GM12878 (cell line): ENCODE measurements around the gene INTS14. TPM values are rescaled to one million over a fixed set of nuclear protein-coding genes. Genes with fewer than 3 reads are reported as not detected.
A peak's percentile ranks its signal among the peaks of the same experiment; 100 is the strongest.

ENCODE experiments used
- ATAC-seq: fragments of 200-7000 bp; cut with Tn5 transposase; 3 replicates; pipeline ENCODE4 v1.9.1; 2020; ENCODE audit warnings: mild to moderate bottlenecking, moderate library complexity
- BruUV-seq: library from RNA; stranded (reverse); fragments of 400-500 nt; replicated peaks from 2 replicates; lab custom pipeline; 2021; lab: Mats Ljungman, UMichigan
- CTCF ChIA-PET: fragments of 300-600 bp; sonication (Branson Sonifier 250); formaldehyde crosslinking; extraction: SDS; loops from one replicate; lab custom pipeline; 2021; ENCODE audit warnings: inconsistent platforms; lab: Yijun Ruan, JAX
- POLR2A ChIA-PET: fragments of 350-600 bp; formaldehyde crosslinking; extraction: SDS; loops from one replicate; lab custom pipeline; 2021; ENCODE audit warnings: inconsistent platforms; lab: Charles Lee
- RAD21 ChIA-PET: fragments of 300-600 bp; sonication (Branson Sonifier 250); formaldehyde crosslinking; loops from one replicate; lab custom pipeline; 2023; ENCODE audit warnings: antibody characterized with exemption; ENCODE audit not compliant: unreplicated experiment; lab: Charles Lee
- SMC1A ChIA-PET: fragments of 300-600 bp; sonication (Branson Sonifier 250); formaldehyde crosslinking; loops from one replicate; lab custom pipeline; 2023; ENCODE audit not compliant: unreplicated experiment, uncharacterized antibody; lab: Charles Lee
- DNase-seq: peaks from one replicate; pipeline ENCODE4 v3.0.0-alpha.2; 2011; ENCODE audit warnings: low read depth, low spot score
- FAIRE-seq: peaks from 3 replicates; lab custom pipeline; 2011; peaks lifted over from hg19 to GRCh38; lab: Jason Lieb, UNC
- H2AFZ ChIP-seq: 2 replicates; pipeline ENCODE4 v1.6.0; 2011; ENCODE audit warnings: low read depth, low read length, control low read depth; ENCODE audit not compliant: control insufficient read depth
- H3K27ac ChIP-seq: 2 replicates; pipeline ENCODE4 v1.5.1; 2011; ENCODE audit warnings: control low read depth; ENCODE audit not compliant: control insufficient read depth, insufficient read depth
- H3K27me3 ChIP-seq, 2 experiments: replicated peaks in 1 of 2; 2 replicates each; pipeline versions ENCODE4 v1.6.0 to v1.6.1; 2011; ENCODE audit warnings: low read length in 1 of 2; ENCODE audit not compliant: control insufficient read depth in 2 of 2, insufficient read depth in 2 of 2
- H3K36me3 ChIP-seq, 2 experiments: 2 replicates each; pipeline ENCODE4 v1.5.1; 2011; ENCODE audit warnings: low read length in 1 of 2; ENCODE audit not compliant: control insufficient read depth in 2 of 2, insufficient read depth in 2 of 2
- H3K4me1 ChIP-seq: 2 replicates; pipeline ENCODE4 v1.6.1; 2011; ENCODE audit warnings: mild to moderate bottlenecking, low read length, moderate library complexity, mixed read lengths; ENCODE audit not compliant: control insufficient read depth, insufficient read depth
- H3K4me2 ChIP-seq: 2 replicates; pipeline ENCODE4 v1.6.0; 2011; ENCODE audit warnings: control low read depth; ENCODE audit not compliant: control insufficient read depth, insufficient read depth
- H3K4me3 ChIP-seq: fragments of 200-600 bp; sonication (generic); 2 replicates; pipeline ENCODE4 v1.5.1; 2016
- H3K79me2 ChIP-seq: 2 replicates; pipeline ENCODE4 v1.6.0; 2011; ENCODE audit warnings: low read length; ENCODE audit not compliant: control insufficient read depth, insufficient read depth
- H3K9ac ChIP-seq: 2 replicates; pipeline ENCODE4 v1.8.0; 2011; ENCODE audit warnings: low read length, control low read depth, mixed read lengths; ENCODE audit not compliant: control insufficient read depth, insufficient read depth
- H3K9me3 ChIP-seq: replicated peaks from 3 replicates; pipeline ENCODE4 v1.5.1; 2011; ENCODE audit warnings: mild to moderate bottlenecking, low read length; ENCODE audit not compliant: control insufficient read depth, insufficient read depth
- H4K20me1 ChIP-seq: 2 replicates; pipeline ENCODE4 v1.6.0; 2011; ENCODE audit not compliant: control insufficient read depth, insufficient read depth
- CREB1 ChIP-seq: IDR thresholded peaks from 2 replicates; pipeline ENCODE4 v1.6.1; 2012; ENCODE audit warnings: low read depth, mild to moderate bottlenecking, inconsistent platforms
- CTCF ChIP-seq, 3 experiments: IDR thresholded peaks in 2 of 3; conservative IDR thresholded peaks in 1 of 3; 2 replicates each; pipeline ENCODE4 v1.5.1; 2011; ENCODE audit warnings: low read depth in 3 of 3, low read length in 3 of 3, mild to moderate bottlenecking in 3 of 3, control low read depth in 2 of 3, moderate library complexity in 2 of 3, inconsistent platforms in 1 of 3, mixed read lengths in 1 of 3; ENCODE audit not compliant: control insufficient read depth in 2 of 3, insufficient read depth in 1 of 3; ENCODE audit errors: extremely low read depth in 1 of 3
- RAD21 ChIP-seq: IDR thresholded peaks from 2 replicates; pipeline ENCODE4 v1.6.1; 2011; ENCODE audit warnings: mild to moderate bottlenecking, low read depth, low read length, moderate library complexity; ENCODE audit not compliant: insufficient read depth
- SUZ12 ChIP-seq: fragments of 200-600 bp; sonication (generic); IDR thresholded peaks from one replicate; pipeline ENCODE4 v1.6.1; 2018; ENCODE audit warnings: antibody characterized with exemption, mild to moderate bottlenecking; ENCODE audit not compliant: unreplicated experiment
- ZBTB40 ChIP-seq: fragments of 450-650 bp; IDR thresholded peaks from 2 replicates; pipeline ENCODE4 v1.6.1; 2016; ENCODE audit warnings: mild to moderate bottlenecking, moderate library complexity, borderline replicate concordance
- WGBS: methylation state at CpG from one replicate; pipeline ENCODE4 v1.1.6; 2016; ENCODE audit warnings: low lambda C conversion rate; ENCODE audit not compliant: insufficient replicate concordance, insufficient coverage; ENCODE audit errors: missing lambda C conversion rate; 5-methylcytosine and 5-hydroxymethylcytosine counted together
- in situ Hi-C: fragments of 300-500 bp; cut with MboI; formaldehyde crosslinking; loops from 9 replicates; pipeline ENCODE4 v1.14.3; 2018; ENCODE audit warnings: mixed read lengths
- intact Hi-C: fragments of 100-400 bp; cut with micrococcal nuclease; formaldehyde crosslinking; loops from one replicate; pipeline ENCODE4 v1.14.2; 2022; ENCODE audit not compliant: unreplicated experiment
- polyA plus RNA-seq, 11 experiments: library from polyadenylated mRNA; depleted of rRNA in 4 of 11; unstranded in 6 of 11; stranded (reverse) in 5 of 11; fragments of >200 nt; fragmentation: Nextera tagmentation in 4 of 11; fragmentation: Illumina TruSeq in 1 of 11; extraction: Ambion mirVana in 4 of 11; extraction: Trizol in 1 of 11; gene quantifications; 1 replicate in 1 of 11; 2 replicates in 10 of 11; pipeline versions ENCODE4 v1.2.1 to v1.2.3, GENCODE V29; 2011 to 2016; ENCODE audit warnings: inconsistent platforms in 2 of 11, missing spikeins in 2 of 11, low read depth in 1 of 11
- total RNA-seq, 4 experiments: library from RNA; depleted of rRNA in 3 of 4; stranded (reverse); fragments of >200 nt in 3 of 4; fragmentation: Illumina TruSeq in 1 of 4; extraction: Trizol in 1 of 4; gene quantifications; 2 replicates each; pipeline versions ENCODE4 v1.2.1 to v1.2.3, GENCODE V29; 2013 to 2021

The INTS14 gene
- total and polyA plus RNA-seq, 10 of the 15 experiments (the other 5 are each of a cell fraction or from before 2014, with no cell fraction given) = 36.8 to 76.9 (median 47.7) TPM

DNA sequence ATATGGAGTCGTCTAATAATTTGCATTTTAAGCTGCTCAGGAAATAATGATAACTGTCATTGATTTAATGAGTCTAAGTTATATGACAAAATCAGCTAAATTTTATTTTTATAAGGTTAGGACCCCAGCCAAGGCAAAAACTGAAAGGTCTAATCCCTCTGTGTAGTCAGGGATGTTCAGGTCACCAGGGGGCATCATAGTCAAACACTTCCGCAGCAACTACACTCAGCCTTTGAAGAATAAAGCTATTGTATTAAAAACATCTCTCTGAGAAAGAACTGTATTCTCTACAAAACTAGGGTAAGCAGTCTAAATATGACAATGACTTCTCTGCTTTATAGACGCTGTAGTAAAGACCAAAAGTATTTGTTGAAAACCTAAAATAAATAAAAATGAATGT lies 15.0 kb downstream of the INTS14 start:
- intact Hi-C loops (no loop called here), in situ Hi-C loops (no loop called here)
- no peaks in the 10 kb centered on the region for H3K9me3 ChIP-seq
- BruUV-seq = no TSS peak
- no peak for FAIRE-seq
- POLR2A ChIA-PET = interaction anchor here (1.0 kb wide), 1 partner anchor 325 kb away, joined by 3 read pairs; no protein-coding TSS in a partner anchor
- H3K4me2 ChIP-seq = no peak overlapping the region
- no peak overlapping the region for H3K9ac ChIP-seq
- RAD21 ChIA-PET = interaction anchor here (1.2 kb wide), 1 partner anchor 241 kb away, joined by 4 read pairs; no protein-coding TSS in a partner anchor
- CTCF ChIA-PET = interaction anchor here (1.0 to 3.0 kb wide), 12 partner anchors 15 to 876 kb away, joined by 3 to 15 read pairs (median 3); partner anchors contain the start of gene INTS14
- SMC1A ChIA-PET = interaction anchor here (0.6 to 1.8 kb wide), 9 partner anchors 11 to 261 kb away, joined by 3 to 10 read pairs (median 4); partner anchors contain the start of gene INTS14
- H3K4me3 ChIP-seq = no peak overlapping the region
- H4K20me1 ChIP-seq = no peaks in the 10 kb centered on the region
- peaks cover 3 to 32% of the 10 kb centered on the region in 2 experiments; a peak in 3 of 4 replicates for H3K36me3 ChIP-seq
- 86% methylated on average over 3 of the region's 3 CpGs for WGBS
- H3K79me2 ChIP-seq = no peaks in the 10 kb centered on the region
- peak; percentile 47; the same call in 2 of the 3 replicates for ATAC-seq
- no peak for TF ChIP-seq CREB1
- TF ChIP-seq SUZ12 = no peak
- TF ChIP-seq ZBTB40 = no peak
- peak; percentile 19 to 45 (median 34); a peak in 4 of 6 replicates for TF ChIP-seq CTCF (IDR thresholded peaks at IDR 0.05 in 2 of 3, conservative IDR thresholded peaks at IDR 0.05 in 1 of 3; ENCODE audit: control insufficient read depth in 2 of 3, extremely low read depth in 1 of 3, insufficient read depth in 1 of 3, low read depth in 3 of 3, low read length in 3 of 3)
- peak; percentile 57 for TF ChIP-seq RAD21
- no peak overlapping the region for H3K27ac ChIP-seq
- H3K27me3 ChIP-seq = no peaks in the 10 kb centered on the region
- no peaks in the 10 kb centered on the region for H3K4me1 ChIP-seq
- no peak overlapping the region for H2AFZ ChIP-seq
- no peak for DNase-seq
